ENCODE data around the gene GFY. TPM values are rescaled to one million over a fixed set of nuclear protein-coding genes. Genes with fewer than 3 reads are reported as not detected.

GFY gene
- total RNA-seq, 1 donor from 2014 or later: not detected

- DNase-seq (ENCODE audit: low read depth in 2 of 2): no peak
Observed at GRCh38 chr19:49427855-49428546, 2.8 kb downstream of the GFY start.

DNA sequence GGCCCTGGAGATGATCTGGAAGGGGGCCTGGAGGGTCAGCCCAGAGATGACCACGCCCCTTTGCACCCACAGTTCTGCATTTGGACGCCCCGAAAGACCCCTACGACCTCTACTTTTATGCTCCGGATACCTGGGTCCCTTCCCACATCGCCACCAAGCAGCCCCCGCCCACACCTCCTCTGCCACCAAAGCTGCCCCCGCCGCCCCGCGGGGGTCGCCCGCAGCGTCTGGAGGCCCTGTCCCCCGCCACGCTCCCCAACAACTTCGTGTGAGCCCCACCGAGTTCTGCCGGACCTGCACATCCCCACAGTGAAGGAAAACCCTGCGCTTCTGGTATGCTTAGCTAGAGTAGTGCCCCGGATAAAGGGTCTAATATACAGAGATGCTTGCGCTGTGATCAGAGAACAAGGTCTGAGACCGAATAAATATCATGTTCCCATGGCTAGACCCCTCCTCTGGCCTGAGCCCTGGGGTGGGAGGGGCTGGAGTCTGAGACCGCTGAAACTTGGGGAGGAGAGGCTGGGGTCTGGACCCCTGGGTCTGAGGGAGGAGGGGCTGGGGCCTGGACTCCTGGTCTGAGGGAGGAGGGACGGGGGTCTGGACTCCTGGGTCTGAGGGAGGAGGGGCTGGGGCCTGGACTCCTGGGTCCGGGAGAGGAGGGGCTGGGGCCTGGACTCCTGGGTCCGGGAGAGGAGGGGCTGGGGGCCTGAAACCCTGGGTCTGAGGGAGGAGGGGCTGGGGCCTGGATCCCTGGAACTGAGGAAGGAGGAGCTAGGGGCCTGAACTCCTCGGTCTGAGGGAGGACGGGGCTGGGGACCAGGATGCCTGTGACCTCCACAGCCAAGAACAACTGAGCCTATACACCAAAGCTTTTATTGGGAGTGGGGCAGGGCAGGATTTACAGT is 3.6 kb downstream of the GFY start:
- DNase-seq (ENCODE audit: low read depth in 2 of 2): no peak

DNA sequence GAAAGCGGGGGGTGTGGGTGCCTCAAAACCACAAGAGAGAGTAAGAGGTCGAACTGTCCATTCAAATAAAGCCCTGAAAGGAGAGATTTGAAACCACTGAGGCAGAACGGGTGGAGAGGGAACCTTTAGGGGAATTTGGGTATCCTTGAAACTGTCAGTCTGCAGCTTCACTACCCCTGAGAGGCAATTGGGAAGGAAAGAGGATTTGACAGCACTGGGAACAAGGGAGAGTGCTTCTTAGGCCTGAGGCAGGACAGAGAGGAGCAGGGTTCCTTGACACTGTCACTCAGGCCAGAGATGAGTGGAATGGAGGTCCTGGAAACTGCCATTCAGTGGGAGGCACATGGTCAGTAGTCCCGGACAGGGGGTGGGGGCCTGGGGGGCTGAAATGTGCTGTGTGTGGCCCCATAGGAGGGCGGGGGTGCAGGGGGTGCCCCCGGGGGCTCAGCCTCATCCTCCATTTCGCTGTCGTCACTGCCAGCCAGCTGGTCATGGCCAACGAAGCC is 5.0 kb downstream of the GFY start:
- DNase-seq (ENCODE audit: low read depth in 2 of 2): no peak

DNA sequence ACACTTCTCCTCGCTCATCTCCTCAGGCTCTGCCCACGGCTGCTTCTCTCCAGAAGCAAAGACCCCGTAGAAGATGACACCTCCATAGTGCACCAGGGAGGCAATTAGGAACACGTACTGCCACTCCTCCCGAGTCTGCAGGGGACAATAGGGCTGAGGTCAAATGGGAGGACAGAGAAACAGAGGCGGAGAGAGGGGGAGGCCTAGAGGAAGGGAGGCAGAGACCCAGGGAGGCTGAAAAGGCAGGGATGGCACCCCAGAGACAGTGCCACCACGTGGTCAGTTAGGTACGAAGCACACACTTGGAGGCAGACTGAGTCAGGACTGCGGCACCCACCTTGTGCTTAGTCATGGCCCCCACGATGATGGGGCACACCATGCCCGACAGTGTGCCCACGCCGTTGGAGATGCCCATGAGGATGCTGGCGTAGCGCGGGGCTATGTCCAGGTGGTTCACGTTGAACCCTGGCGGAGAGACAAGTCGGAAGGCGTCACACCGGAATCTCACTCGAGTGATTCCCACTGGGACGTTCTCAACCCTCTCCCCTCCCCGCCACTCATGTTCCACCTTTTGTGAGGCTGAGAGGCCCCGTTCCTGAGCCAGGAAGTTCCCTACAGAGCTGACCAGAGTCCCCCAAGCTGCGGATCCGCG is 5.6 kb downstream of the GFY start:
- peak in 1 of 2 donors; percentile 12 for DNase-seq (ENCODE audit: low read depth in 2 of 2)

DNA sequence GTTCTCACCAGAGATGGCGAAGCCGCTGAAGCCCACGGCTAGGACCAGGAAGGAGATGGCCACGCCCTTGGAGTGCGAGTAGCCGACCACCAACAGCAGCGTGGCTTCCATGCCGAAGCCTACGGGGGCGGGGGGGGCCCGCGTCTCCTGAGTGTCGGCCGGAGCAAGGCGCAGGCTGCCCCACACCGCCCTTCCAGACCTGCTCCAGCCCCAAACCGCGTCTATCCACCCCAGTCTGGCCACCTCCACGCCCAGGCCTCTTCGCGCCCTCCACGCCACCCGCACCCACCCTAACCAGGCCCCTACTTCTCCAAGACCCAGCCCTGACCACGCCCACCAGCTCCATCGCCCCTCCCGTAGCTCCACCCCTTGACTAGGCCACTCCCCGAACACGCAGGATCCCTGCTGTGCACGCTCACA is 6.2 kb downstream of the GFY start:
- DNase-seq (ENCODE audit: low read depth in 2 of 2): no peak

GRCh38 chr19:49432141-49433073 is 7.2 kb downstream of the GFY start:
- no peak for DNase-seq (ENCODE audit: low read depth in 2 of 2)

DNA sequence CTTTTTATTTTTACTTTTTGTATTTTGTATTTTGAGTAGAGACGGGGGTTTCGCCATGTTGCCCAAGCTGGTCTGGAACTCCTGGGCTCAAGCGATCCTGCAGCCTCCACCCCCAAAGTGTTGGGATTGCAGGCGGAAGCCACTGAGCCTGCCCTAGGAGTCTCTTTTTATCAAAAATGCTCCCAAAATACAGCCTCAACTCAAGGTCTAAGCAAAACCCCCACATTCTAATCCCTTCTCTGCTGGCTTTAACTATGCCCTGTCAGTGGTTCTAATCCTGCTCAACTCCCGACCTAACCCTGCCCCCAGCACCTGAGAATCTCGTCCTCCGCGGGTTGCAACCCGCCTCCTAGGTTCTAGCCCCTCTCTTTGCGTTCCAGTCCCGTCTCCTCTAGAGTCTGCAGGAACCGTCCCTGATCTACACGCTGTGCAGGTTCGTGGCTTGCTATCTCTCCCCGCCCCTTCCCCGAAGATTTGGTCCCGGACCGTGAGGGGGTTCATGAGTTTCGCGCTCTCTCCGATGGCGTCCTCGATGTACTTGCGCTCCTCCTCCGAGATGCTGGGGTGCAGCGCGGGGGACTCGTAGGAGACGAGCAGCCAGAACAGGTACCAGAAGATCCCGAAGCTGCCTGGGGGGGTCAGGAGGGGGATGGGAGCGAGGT is 8.2 kb downstream of the GFY start:
- DNase-seq (ENCODE audit: low read depth in 2 of 2): no peak

- no peak for DNase-seq (ENCODE audit: low read depth in 2 of 2)
Observed at GRCh38 chr19:49434907-49435583, 9.9 kb downstream of the GFY start.

- DNase-seq (ENCODE audit: low read depth in 2 of 2): no peak
Observed at GRCh38 chr19:49435670-49436069, 10.5 kb downstream of the GFY start.

GRCh38 chr19:49436381-49437017 is 11.3 kb downstream of the GFY start:
- DNase-seq (ENCODE audit: low read depth in 2 of 2): peak in 1 of 2 donors; percentile 31

DNA sequence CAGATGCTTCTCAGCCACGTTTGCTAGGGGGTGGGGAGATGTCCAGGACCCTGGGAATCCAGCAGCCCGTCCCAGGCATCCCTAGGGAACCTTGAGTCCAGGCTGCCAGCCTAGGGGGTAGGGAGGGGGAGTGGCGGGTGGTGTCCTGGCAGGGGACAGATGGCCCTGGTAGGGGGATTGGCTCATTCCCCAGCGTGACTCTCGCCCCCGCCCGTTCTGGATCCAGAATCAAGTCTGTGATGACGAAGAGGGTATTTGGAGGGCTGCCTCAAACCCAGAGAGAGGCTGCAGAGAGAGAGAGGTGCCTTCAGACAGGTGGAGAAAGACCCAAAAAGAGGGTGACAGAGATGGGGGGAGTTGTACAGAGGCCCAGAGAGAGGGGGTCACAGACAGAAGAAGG is 12.0 kb downstream of the GFY start:
- no peak for DNase-seq (ENCODE audit: low read depth in 2 of 2)

DNA sequence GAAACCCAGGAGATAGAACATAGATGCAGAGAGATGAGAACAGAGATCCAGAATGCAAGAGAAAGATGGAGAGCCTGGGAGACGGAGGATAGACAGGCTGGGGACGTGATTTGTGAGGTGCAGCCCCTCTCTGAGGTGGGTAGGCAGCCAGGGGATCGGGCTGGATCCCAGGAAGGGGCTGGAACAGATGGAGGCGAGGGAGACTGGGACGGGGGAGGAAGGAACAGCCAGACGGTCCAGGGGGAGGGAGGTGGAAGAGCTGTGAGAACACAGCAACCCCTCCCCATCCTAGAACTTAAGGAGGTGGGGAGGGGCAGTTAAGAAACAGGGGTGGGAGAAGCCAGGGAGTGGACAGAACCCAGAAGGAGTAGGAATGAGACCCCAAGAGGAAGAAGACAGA is 13.1 kb downstream of the GFY start:
- DNase-seq (ENCODE audit: low read depth in 2 of 2): no peak

GRCh38 chr19:49439836-49440235 is 14.6 kb downstream of the GFY start:
- no peak for DNase-seq (ENCODE audit: low read depth in 2 of 2)

- no peak for DNase-seq (ENCODE audit: low read depth in 2 of 2)
Observed at GRCh38 chr19:49440439-49441209, 15.4 kb downstream of the GFY start.

- peak in 1 of 2 donors; percentile 18 for DNase-seq (ENCODE audit: low read depth in 2 of 2)
Observed at GRCh38 chr19:49441210-49441959, 16.2 kb downstream of the GFY start, which contains the start of gene SLC17A7. Gene SLC17A7 (minus strand): TSS chr19:49441527. CDS start chr19:49441379, 148 bp downstream.

- DNase-seq (ENCODE audit: low read depth in 2 of 2): no peak
Observed at GRCh38 chr19:49441960-49442350, 16.8 kb downstream of the GFY start.

DNA sequence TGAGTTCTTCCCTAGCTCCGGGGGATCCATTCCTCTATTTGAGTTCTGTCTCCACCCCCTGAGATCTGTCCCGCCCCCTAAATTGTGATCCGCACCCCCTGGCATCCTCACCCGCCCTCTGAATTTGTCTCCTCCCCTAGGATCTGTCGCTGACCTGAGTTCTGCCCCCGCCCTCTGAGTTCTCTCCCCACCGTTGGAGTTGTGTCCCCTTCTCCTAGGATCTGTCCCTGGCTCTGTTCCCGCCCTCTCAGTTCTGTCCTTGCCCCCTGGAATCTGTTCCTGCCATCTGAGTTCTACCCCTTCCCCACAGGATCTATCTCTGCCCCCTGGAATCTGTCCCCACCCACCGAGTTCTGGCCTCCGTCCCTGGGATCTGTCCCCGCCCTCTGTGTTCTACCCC is 17.2 kb downstream of the GFY start:
- DNase-seq (ENCODE audit: low read depth in 2 of 2): no peak
